GM12873 (cell line): ENCODE results near the gene RAPGEF5.

Source experiments
- CTCF ChIP-seq: IDR thresholded peaks from 2 replicates; pipeline ENCODE4 v1.5.1; 2012; ENCODE audit warnings: low read depth, mild to moderate bottlenecking, moderate library complexity, low read length, control low read depth; ENCODE audit not compliant: insufficient read depth; ENCODE audit errors: missing control alignments

The RAPGEF5 gene

GRCh38 chr7:22390516-22390915, 33.6 kb upstream of the RAPGEF5 start:
- no peak for TF ChIP-seq CTCF

DNA sequence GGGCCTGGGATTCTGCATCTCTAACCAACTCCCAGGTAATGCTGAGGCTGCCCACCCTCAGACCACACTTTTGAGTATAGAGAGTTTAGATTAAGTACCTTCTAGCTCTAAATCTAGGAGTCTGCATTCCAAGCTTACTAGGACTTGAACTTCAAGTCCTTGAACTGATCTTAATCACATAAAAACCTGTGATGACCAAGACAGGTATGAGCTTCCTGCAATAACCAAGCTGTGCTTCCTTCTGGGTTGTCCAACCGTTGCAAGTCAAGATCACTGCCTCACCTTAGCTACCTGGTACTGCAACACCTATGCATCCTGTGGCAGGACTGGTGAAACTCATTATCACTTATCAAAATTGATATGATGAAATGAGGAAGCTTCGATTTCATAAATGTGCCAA, 32.9 kb upstream of the RAPGEF5 start:
- TF ChIP-seq CTCF, result no peak

DNA sequence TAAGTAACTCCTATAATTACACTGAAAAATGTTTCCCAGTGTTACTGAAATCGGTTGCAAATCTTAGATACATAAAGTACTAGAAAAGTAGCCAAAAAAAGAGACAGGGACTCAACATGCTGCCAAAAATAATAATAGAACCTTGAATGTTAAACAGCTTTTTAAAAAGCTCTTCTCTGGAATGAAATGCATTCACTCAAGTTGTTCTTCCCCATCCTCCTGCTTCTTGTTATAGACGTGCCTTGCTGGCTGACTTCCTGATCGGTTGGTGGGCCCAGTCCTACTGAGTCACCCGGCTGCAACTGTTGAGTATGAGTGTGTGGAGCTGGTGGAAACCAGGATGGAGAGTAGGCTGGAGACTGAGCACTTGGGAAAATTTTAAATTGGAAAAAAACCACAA, 30.6 kb upstream of the RAPGEF5 start:
- TF ChIP-seq CTCF, result no peak

DNA sequence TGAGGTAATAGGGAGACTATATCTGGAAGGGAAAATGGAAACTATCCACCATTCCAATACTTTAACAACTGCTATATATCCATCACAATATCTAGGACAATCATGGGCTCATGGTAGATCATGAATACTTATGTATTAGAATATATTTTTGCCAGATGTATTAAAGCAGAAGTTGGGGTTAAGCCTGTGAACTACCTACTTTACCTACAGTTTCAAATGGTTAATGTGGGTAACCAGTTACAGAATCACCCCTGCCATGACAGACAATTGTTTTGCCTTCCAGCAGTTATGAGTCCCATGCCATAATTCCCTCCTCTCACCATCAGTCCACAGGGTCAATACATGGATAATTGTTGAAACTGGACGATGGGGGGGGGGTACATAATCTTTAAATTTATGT, 29.9 kb upstream of the RAPGEF5 start:
- TF ChIP-seq CTCF, result no peak

DNA sequence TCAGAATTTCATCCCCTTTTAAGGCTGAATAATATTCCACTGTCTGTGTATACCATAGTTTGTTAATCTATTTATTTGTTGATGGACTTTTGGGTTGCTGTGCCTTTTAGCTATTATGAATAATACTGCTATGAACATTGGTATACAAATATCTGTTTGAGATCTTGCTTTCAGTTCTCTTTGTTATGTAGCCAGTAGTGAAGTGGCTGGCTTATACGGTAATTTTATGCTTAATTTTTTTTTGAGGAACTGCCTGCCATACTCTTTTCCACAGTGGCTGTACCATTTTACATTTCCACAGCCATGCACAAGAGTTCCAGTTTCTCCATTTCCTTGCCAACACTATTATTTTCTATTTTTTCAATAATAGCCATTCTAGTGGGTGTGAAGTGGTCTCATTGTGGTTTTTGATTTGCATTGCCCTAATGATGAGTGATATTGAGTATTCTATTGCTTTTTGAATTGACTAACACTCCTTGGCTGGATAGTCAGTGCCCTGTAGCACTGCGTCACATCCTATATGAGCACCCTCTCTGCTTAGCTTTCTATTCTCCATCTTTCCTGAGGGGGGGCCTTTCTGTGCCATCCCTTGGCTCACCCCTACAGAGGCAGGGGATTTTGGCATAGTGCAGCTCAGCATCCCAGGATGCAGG, 29.4 kb upstream of the RAPGEF5 start:
- no peak for TF ChIP-seq CTCF

- no peak for TF ChIP-seq CTCF
Measured at GRCh38 chr7:22385326-22385725, 28.4 kb upstream of the RAPGEF5 start.

GRCh38 chr7:22380333-22380732, 23.4 kb upstream of the RAPGEF5 start:
- no peak for TF ChIP-seq CTCF
